Endodermal cell (in vitro differentiated cells): ENCODE measurements around the gene EXOC3L2. TPM values are rescaled to one million over a fixed set of nuclear protein-coding genes. Genes with fewer than 3 reads are reported as not detected.

Experiments used
- DNase-seq: peaks from one replicate; pipeline ENCODE4 v3.0.0-alpha.2; 2017
- H3K27ac ChIP-seq: 2 replicates; pipeline ENCODE4 v1.5.1; 2013; ENCODE audit warnings: mild to moderate bottlenecking, low read depth, low read length, moderate library complexity
- H3K27me3 ChIP-seq: 2 replicates; pipeline ENCODE4 v1.6.1; 2013; ENCODE audit warnings: mild to moderate bottlenecking, low read length, moderate library complexity; ENCODE audit not compliant: insufficient read depth, control insufficient read depth, poor library complexity, severe bottlenecking
- H3K36me3 ChIP-seq: 2 replicates; pipeline ENCODE4 v1.7.0; 2013; ENCODE audit warnings: mild to moderate bottlenecking, low read length, moderate library complexity; ENCODE audit not compliant: control insufficient read depth, insufficient read depth
- H3K4me1 ChIP-seq: one replicate; pipeline ENCODE4 v1.7.0; 2013; ENCODE audit warnings: low read length; ENCODE audit not compliant: control insufficient read depth, insufficient read depth
- H3K4me3 ChIP-seq: 2 replicates; pipeline ENCODE4 v1.5.1; 2013; ENCODE audit warnings: mild to moderate bottlenecking, low read length, moderate library complexity
- H3K9ac ChIP-seq: 2 replicates; pipeline ENCODE4 v1.6.1; 2013; ENCODE audit warnings: mild to moderate bottlenecking, low read length, moderate library complexity; ENCODE audit not compliant: poor library complexity, severe bottlenecking; ENCODE audit errors: extremely low read depth
- H3K9me3 ChIP-seq: 2 replicates; pipeline ENCODE4 v1.6.1; 2013; ENCODE audit warnings: mild to moderate bottlenecking, low read length, moderate library complexity; ENCODE audit not compliant: control insufficient read depth
- H3K27ac Mint-ChIP-seq: 2 replicates; pipeline ENCODE4 v1.8.0; 2020; ENCODE audit warnings: mixed read lengths
- H3K27me3 Mint-ChIP-seq: 2 replicates; pipeline ENCODE4 v1.8.0; 2021; ENCODE audit warnings: mild to moderate bottlenecking, mixed read lengths; ENCODE audit not compliant: insufficient read depth
- H3K36me3 Mint-ChIP-seq: 2 replicates; pipeline ENCODE4 v1.8.0; 2020; ENCODE audit warnings: low read depth, mixed read lengths
- H3K4me1 Mint-ChIP-seq: 2 replicates; pipeline ENCODE4 v1.8.0; 2020; ENCODE audit warnings: mixed read lengths
- H3K4me3 Mint-ChIP-seq: 2 replicates; pipeline ENCODE4 v1.8.0; 2020; ENCODE audit warnings: mild to moderate bottlenecking, moderate library complexity, mixed read lengths
- H3K9me3 Mint-ChIP-seq: 2 replicates; pipeline ENCODE4 v1.8.0; 2020; ENCODE audit warnings: mild to moderate bottlenecking, mixed read lengths
- CTCF ChIP-seq: fragments of 200-600 bp; sonication (generic); conservative IDR thresholded peaks from 2 replicates; pipeline ENCODE4 v1.5.0; 2021; ENCODE audit warnings: antibody characterized with exemption, mild to moderate bottlenecking
- WGBS, 2 experiments: methylation state at CpG; one replicate each; pipeline versions ENCODE4 v1.1.5 to v1.1.7; 2013; ENCODE audit warnings: missing lambda C conversion rate in 2 of 2, mixed read lengths in 1 of 2; ENCODE audit not compliant: insufficient coverage in 1 of 2, insufficient read length in 1 of 2; 5-methylcytosine and 5-hydroxymethylcytosine counted together
- total RNA-seq, 2 donors: library from RNA; stranded (reverse); fragmentation: NEBNext Ultra II Directional in 1 of 2; extraction: Animal tissue kit (Norgen Biotek cat#: 25700) in 1 of 2; gene quantifications; 2 replicates in 1 of 2; 3 replicates in 1 of 2; pipeline ENCODE4 v1.2.1, GENCODE V29; 2021

Gene EXOC3L2
- total RNA-seq, 2 donors from 2014 or later = 0.11 TPM; not detected in 1

DNA sequence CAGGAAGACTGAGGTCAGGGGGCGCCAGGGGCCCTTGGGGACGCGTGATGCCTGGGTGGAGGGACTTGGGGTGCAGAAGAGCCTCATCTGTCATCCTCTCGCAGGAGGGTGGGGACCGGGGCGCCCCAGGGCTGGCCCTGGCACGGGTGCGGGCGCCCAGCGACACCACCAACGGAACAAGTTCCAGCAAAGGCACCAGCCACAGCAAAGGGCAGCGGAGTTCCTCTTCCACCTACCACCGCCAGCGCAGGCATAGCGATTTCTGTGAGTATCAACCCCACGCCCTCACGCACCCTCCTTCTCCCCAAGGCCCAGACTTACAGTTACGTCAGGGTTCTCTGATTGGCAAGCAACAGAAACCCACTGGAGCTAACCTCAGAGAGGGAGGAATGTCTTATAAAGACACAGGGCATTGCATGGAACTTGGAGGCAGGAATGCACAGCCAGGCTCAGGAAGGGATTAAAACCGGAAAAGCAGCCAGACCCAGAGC, 35.3 kb upstream of the EXOC3L2 start:
- H3K4me1 ChIP-seq = no peaks in the 10 kb centered on the region
- peaks cover 10% of the 10 kb centered on the region for H3K9me3 Mint-ChIP-seq
- no peak overlapping the region for H3K4me3 ChIP-seq
- H3K27me3 ChIP-seq = no peaks in the 10 kb centered on the region
- H3K4me3 Mint-ChIP-seq = no peak overlapping the region
- H3K27ac Mint-ChIP-seq = no peak overlapping the region
- peaks cover 52% of the 10 kb centered on the region for H3K36me3 ChIP-seq
- TF ChIP-seq CTCF = no peak
- 92 to 96% methylated on average over 13 to 19 of the region's 19 CpGs for WGBS, 2 experiments
- peaks cover 63% of the 10 kb centered on the region for H3K36me3 Mint-ChIP-seq
- no peak overlapping the region for H3K27ac ChIP-seq
- H3K9me3 ChIP-seq = peaks cover 7% of the 10 kb centered on the region
- no peak overlapping the region for H3K9ac ChIP-seq
- H3K4me1 Mint-ChIP-seq = no peaks in the 10 kb centered on the region
- H3K27me3 Mint-ChIP-seq = no peaks in the 10 kb centered on the region
- no peak for DNase-seq

DNA sequence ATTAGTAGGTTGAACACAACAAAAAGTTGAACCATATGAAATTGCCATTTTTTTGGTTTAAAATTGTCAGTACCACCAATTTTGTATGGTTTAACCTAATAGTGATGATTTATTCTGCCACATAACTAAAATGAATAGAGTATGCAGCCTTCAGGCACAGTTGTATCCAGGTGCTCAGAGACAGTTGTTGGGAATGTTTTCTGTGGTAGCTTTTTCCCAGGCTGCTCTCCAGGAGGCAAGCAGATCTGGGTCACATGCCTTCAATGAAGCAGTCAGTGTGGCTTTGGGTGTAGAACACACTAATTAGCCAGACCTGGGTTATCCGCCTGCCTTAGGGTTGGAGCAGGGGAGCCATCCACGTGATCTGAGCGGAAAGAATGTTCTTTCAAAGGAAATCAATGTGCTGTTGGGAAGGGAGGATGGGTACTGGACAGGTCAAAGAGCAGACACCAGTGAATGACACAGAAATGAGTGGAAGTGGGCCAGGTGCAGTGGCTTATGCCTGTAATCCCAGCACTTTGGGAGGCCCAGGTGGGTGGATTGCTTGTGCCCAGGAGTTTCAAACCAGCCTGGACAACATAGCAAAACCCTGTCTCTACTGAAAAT, 34.5 kb upstream of the EXOC3L2 start:
- WGBS, 2 experiments = 84 to 94% methylated on average over 3 of the region's 3 CpGs
- H3K9me3 ChIP-seq = peaks cover 7% of the 10 kb centered on the region
- H3K4me3 Mint-ChIP-seq = no peak overlapping the region
- H3K36me3 ChIP-seq = peaks cover 48% of the 10 kb centered on the region
- no peak overlapping the region for H3K4me3 ChIP-seq
- H3K9ac ChIP-seq = no peak overlapping the region
- no peaks in the 10 kb centered on the region for H3K27me3 ChIP-seq
- no peak overlapping the region for H3K27ac ChIP-seq
- no peaks in the 10 kb centered on the region for H3K27me3 Mint-ChIP-seq
- TF ChIP-seq CTCF = no peak
- H3K4me1 ChIP-seq = no peaks in the 10 kb centered on the region
- H3K27ac Mint-ChIP-seq = no peak overlapping the region
- H3K4me1 Mint-ChIP-seq = no peaks in the 10 kb centered on the region
- peaks cover 67% of the 10 kb centered on the region for H3K36me3 Mint-ChIP-seq
- no peak for DNase-seq
- H3K9me3 Mint-ChIP-seq = peaks cover 10% of the 10 kb centered on the region

- TF ChIP-seq CTCF = no peak
- Histone ChIP-seq H3K36me3 (peaks cover 51% of the 10 kb centered on the region), H3K9me3 (no peaks in the 10 kb centered on the region), H3K4me3 (no peak overlapping the region), H3K27me3 (no peaks in the 10 kb centered on the region), H3K27ac (no peak overlapping the region), H3K9ac (no peak overlapping the region), H3K4me1 (no peaks in the 10 kb centered on the region)
- DNase-seq = no peak
- H3K27me3 Mint-ChIP-seq = no peaks in the 10 kb centered on the region
- H3K27ac Mint-ChIP-seq = no peak overlapping the region
- 91% methylated on average over 5 to 10 of the region's 10 CpGs for WGBS, 2 experiments
- peaks cover 65% of the 10 kb centered on the region for H3K36me3 Mint-ChIP-seq
- no peak overlapping the region for H3K4me3 Mint-ChIP-seq
- H3K9me3 Mint-ChIP-seq = peaks cover 4% of the 10 kb centered on the region
- H3K4me1 Mint-ChIP-seq = no peaks in the 10 kb centered on the region
These were observed 32.9 kb upstream of the EXOC3L2 start for GRCh38 chr19:45278087-45278486.
